HEK293 (cell line): ENCODE results near the gene CMTM8.

Experiments used
- CTCF ChIA-PET: fragments of 350-600 bp; formaldehyde crosslinking; extraction: SDS; loops from one replicate; lab custom pipeline; 2021; ENCODE audit warnings: antibody characterized with exemption; lab: Yijun Ruan, JAX
- POLR2A ChIA-PET: fragments of 300-600 bp; formaldehyde crosslinking; extraction: SDS; loops from one replicate; lab custom pipeline; 2020; ENCODE audit warnings: antibody characterized with exemption, inconsistent platforms; lab: Yijun Ruan, JAX
- H3K27ac ChIP-seq: fragments of 200-500 bp; sonication (Bioruptor generic); 2 replicates; pipeline ENCODE4 v1.5.1; 2014; ENCODE audit warnings: low read depth, low read length, control low read depth, inconsistent platforms; ENCODE audit errors: extremely low read depth
- H3K36me3 ChIP-seq, 2 experiments: fragments of 200-500 bp in 1 of 2; sonication (Bioruptor generic) in 1 of 2; 1 replicate in 1 of 2; 2 replicates in 1 of 2; pipeline ENCODE4 v1.5.1; 2014 to 2017; ENCODE audit warnings: inconsistent platforms in 2 of 2, low read length in 2 of 2; ENCODE audit not compliant: control insufficient read depth in 2 of 2, insufficient read depth in 1 of 2
- H3K4me1 ChIP-seq: fragments of 200-500 bp; sonication (Bioruptor generic); 2 replicates; pipeline ENCODE4 v1.5.1; 2014; ENCODE audit warnings: mild to moderate bottlenecking, low read length, inconsistent platforms; ENCODE audit not compliant: control insufficient read depth, insufficient read depth
- H3K4me3 ChIP-seq: 2 replicates; pipeline ENCODE4 v1.5.1; 2011; ENCODE audit warnings: low read depth, mild to moderate bottlenecking, control low read depth, low read length, moderate library complexity
- H3K9me3 ChIP-seq: fragments of 200-500 bp; sonication (Bioruptor generic); 2 replicates; pipeline ENCODE4 v1.5.1; 2014; ENCODE audit warnings: low read depth, low read length, inconsistent platforms; ENCODE audit not compliant: control insufficient read depth, insufficient read depth
- KLF16 ChIP-seq: fragments of 450-650 bp; formaldehyde crosslinking; IDR thresholded peaks from 2 replicates; pipeline ENCODE4 v1.5.1; 2017; ENCODE audit warnings: missing biosample characterization, missing genetic modification characterization
- KLF17 ChIP-seq: fragments of 450-650 bp; formaldehyde crosslinking; IDR thresholded peaks from 2 replicates; pipeline ENCODE4 v1.5.1; 2016; ENCODE audit warnings: missing biosample characterization, missing genetic modification characterization
- KLF9 ChIP-seq: fragments of 450-650 bp; formaldehyde crosslinking; IDR thresholded peaks from 2 replicates; pipeline ENCODE4 v1.5.1; 2016; ENCODE audit warnings: missing biosample characterization, missing genetic modification characterization, low read depth
- MEIS1 ChIP-seq: sonication (generic); formaldehyde crosslinking; IDR thresholded peaks from 2 replicates; pipeline ENCODE4 v1.8.1; 2022; ENCODE audit warnings: missing genetic modification reagents, mild to moderate bottlenecking, borderline replicate concordance
- OSR2 ChIP-seq: fragments of 450-650 bp; formaldehyde crosslinking; IDR thresholded peaks from 2 replicates; pipeline ENCODE4 v1.5.1; 2016; ENCODE audit warnings: missing biosample characterization, missing genetic modification characterization
- YY2 ChIP-seq: fragments of 450-650 bp; formaldehyde crosslinking; IDR thresholded peaks from 2 replicates; pipeline ENCODE4 v1.5.1; 2016; ENCODE audit warnings: missing biosample characterization, missing genetic modification characterization
- ZBTB7A ChIP-seq: fragments of 450-650 bp; formaldehyde crosslinking; IDR thresholded peaks from 2 replicates; pipeline ENCODE4 v1.5.1; 2016; ENCODE audit warnings: low read depth, missing biosample characterization, missing genetic modification characterization
- ZNF121 ChIP-seq: fragments of 450-650 bp; formaldehyde crosslinking; IDR thresholded peaks from 2 replicates; pipeline ENCODE4 v1.5.1; 2016; ENCODE audit warnings: missing biosample characterization, missing genetic modification characterization
- ZNF426 ChIP-seq: fragments of 450-650 bp; formaldehyde crosslinking; IDR thresholded peaks from 2 replicates; pipeline ENCODE4 v1.5.1; 2017; ENCODE audit warnings: missing biosample characterization, missing genetic modification characterization, mild to moderate bottlenecking, inconsistent platforms, moderate library complexity
- ZNF449 ChIP-seq: fragments of 450-650 bp; formaldehyde crosslinking; IDR thresholded peaks from 2 replicates; pipeline ENCODE4 v1.5.1; 2017; ENCODE audit warnings: missing biosample characterization, mild to moderate bottlenecking, missing genetic modification characterization, moderate library complexity
- ZNF521 ChIP-seq: fragments of 450-650 bp; formaldehyde crosslinking; IDR thresholded peaks from 2 replicates; pipeline ENCODE4 v1.5.1; 2017; ENCODE audit warnings: missing biosample characterization, mild to moderate bottlenecking, missing genetic modification characterization
- ZNF629 ChIP-seq: fragments of 450-650 bp; formaldehyde crosslinking; IDR thresholded peaks from 2 replicates; pipeline ENCODE4 v1.5.1; 2017; ENCODE audit warnings: missing biosample characterization, missing genetic modification characterization
- ZNF660 ChIP-seq: fragments of 450-650 bp; IDR thresholded peaks from 2 replicates; pipeline ENCODE4 v1.5.1; 2018; ENCODE audit warnings: missing biosample characterization, mild to moderate bottlenecking, missing genetic modification characterization
- TF ChIP-seq, protein P1 (sequence below): fragments of 450-650 bp; formaldehyde crosslinking; IDR thresholded peaks from 2 replicates; pipeline ENCODE4 v1.5.1; 2016; ENCODE audit warnings: missing biosample characterization, missing genetic modification characterization
- TF ChIP-seq, protein P2 (sequence below): fragments of 450-650 bp; formaldehyde crosslinking; IDR thresholded peaks from 2 replicates; pipeline ENCODE4 v1.5.1; 2016; ENCODE audit warnings: missing biosample characterization, missing genetic modification characterization
- TF ChIP-seq, protein P3 (sequence below): fragments of 450-650 bp; IDR thresholded peaks from 2 replicates; pipeline ENCODE4 v1.5.1; 2018; ENCODE audit warnings: missing biosample characterization, mild to moderate bottlenecking, missing genetic modification characterization
- TF ChIP-seq, protein P4 (sequence below): fragments of 450-650 bp; formaldehyde crosslinking; IDR thresholded peaks from 2 replicates; pipeline ENCODE4 v1.5.1; 2017; ENCODE audit warnings: missing biosample characterization, missing genetic modification characterization

Gene CMTM8

DNA sequence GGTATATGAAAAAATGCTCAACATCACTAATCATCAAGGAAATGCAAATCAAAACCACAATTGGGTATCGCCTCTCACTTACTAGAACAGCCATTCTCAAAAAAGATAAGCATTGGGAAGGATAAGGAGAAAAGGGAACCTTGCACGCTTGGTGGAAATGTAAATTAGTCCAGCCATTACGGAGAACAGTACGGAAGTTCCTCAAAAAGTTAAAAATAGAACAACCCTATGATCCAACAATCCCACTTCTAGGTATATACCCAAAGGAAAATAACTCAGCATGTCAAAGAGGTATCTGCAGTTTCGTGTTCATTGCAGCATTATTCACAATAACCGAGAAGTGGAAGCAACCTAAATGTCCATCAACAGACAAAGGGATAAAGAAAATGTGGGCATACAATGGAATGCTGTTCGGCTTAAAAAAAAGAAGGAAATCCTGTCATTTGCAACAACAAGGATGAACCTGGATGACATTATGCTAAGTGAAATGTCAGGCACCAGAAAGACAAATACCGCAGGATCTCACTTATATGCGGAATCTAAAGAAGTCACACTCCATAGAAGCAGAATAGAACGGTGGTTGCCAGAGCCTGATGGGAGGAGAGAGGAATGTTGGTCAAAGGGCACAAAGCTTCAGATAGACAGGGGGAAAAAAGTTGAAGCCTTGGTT is 141.5 kb downstream of the CMTM8 start:
- no peak overlapping the region for H3K4me3 ChIP-seq
- ChIA-PET CTCF (interaction anchor here (0.6 to 0.7 kb wide), 2 partner anchors 42 to 55 kb away, joined by 3 to 4 read pairs; no protein-coding TSS in a partner anchor), POLR2A (interaction anchor here (0.6 kb wide), 1 partner anchor 12 kb away, joined by 3 read pairs; the partner anchor contains the start of gene CMTM7)
- TF ChIP-seq, protein P1, sequence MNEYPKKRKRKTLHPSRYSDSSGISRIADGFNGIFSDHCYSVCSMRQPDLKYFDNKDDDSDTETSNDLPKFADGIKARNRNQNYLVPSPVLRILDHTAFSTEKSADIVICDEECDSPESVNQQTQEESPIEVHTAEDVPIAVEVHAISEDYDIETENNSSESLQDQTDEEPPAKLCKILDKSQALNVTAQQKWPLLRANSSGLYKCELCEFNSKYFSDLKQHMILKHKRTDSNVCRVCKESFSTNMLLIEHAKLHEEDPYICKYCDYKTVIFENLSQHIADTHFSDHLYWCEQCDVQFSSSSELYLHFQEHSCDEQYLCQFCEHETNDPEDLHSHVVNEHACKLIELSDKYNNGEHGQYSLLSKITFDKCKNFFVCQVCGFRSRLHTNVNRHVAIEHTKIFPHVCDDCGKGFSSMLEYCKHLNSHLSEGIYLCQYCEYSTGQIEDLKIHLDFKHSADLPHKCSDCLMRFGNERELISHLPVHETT (tag by site-specific recombination), result no peak
- TF ChIP-seq OSR2 (tag by site-specific recombination), result no peak
- no peak for TF ChIP-seq KLF16 (tag by site-specific recombination)
- no peak for TF ChIP-seq ZNF660 (tag by site-specific recombination)
- TF ChIP-seq KLF9 (tag by site-specific recombination), result no peak
- TF ChIP-seq ZNF521, result no peak
- no peak for TF ChIP-seq KLF17 (tag by site-specific recombination)
- no peak for TF ChIP-seq MEIS1 (CRISPR knock-in tag)
- H3K9me3 ChIP-seq, result no peaks in the 10 kb centered on the region
- no peaks in the 10 kb centered on the region for H3K4me1 ChIP-seq
- no peaks in the 10 kb centered on the region for H3K36me3 ChIP-seq
- H3K27ac ChIP-seq, result no peak overlapping the region

DNA sequence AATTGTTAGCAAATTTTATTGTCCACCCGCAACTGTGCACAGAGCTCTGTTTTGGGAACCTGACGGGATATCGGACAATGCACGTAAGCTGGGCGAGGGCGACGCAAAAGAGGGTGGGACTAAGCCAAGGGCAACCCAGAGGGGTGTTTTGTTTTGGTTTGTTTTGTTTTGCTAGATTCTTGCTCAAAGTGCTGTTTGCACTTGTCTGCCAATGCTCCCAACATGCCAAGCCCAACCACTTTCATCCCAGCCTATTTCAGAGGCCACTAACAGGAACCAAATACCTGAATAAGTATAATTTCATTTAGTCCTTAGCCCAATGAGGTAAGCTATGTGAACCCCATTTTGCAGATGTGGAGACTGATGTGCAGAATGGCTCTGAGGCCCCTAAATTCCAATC is 143.4 kb downstream of the CMTM8 start:
- Histone ChIP-seq H3K27ac (no peak overlapping the region), H3K9me3 (no peaks in the 10 kb centered on the region), H3K4me1 (no peaks in the 10 kb centered on the region), H3K4me3 (no peak overlapping the region), H3K36me3 (no peaks in the 10 kb centered on the region)
- ChIA-PET CTCF (interaction anchor here (2.5 kb wide), 1 partner anchor 86 kb away, joined by 11 read pairs; no protein-coding TSS in a partner anchor), POLR2A (no interaction called here)
- TF ChIP-seq, protein P2, sequence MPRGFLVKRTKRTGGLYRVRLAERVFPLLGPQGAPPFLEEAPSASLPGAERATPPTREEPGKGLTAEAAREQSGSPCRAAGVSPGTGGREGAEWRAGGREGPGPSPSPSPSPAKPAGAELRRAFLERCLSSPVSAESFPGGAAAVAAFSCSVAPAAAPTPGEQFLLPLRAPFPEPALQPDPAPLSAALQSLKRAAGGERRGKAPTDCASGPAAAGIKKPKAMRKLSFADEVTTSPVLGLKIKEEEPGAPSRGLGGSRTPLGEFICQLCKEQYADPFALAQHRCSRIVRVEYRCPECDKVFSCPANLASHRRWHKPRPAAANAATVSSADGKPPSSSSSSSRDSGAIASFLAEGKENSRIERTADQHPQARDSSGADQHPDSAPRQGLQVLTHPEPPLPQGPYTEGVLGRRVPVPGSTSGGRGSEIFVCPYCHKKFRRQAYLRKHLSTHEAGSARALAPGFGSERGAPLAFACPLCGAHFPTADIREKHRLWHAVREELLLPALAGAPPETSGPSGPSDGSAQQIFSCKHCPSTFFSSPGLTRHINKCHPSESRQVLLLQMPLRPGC, result no peak
- peak; percentile 93 for TF ChIP-seq ZNF449 (tag by site-specific recombination)

DNA sequence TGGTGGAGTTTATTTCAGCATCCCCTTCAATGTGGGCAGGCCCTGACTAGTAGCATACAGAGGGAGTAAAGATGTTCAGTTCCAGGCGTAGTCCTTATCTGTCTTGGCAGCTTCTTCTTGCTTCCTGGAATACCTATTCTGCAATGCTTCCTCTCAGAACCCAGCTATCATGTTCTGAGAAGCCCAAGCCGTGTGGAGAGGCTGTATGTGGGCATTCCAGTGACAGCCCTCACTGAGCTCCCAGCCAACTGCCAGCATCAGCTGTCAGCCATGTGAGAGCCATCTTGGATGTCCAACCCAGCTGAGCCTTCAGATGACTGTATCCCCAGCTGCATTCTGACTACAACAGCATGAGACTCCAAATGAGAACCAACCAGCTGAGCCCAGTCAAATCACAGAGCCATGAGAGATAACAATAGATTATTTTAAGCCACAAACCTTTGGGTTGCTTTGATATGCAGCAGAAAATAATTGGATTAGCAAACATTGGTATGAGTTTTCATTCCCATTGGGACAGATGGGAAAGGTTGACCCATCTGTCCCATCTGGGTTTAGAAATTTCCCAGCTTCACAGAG is 144.7 kb downstream of the CMTM8 start:
- ChIA-PET POLR2A (no interaction called here), CTCF (interaction anchor here (1.5 to 2.5 kb wide), 2 partner anchors 8 to 85 kb away, joined by 8 to 11 read pairs; no protein-coding TSS in a partner anchor)
- Histone ChIP-seq H3K9me3 (no peaks in the 10 kb centered on the region), H3K36me3 (no peaks in the 10 kb centered on the region), H3K4me3 (no peak overlapping the region), H3K27ac (no peak overlapping the region), H3K4me1 (no peaks in the 10 kb centered on the region)
- TF ChIP-seq ZNF426, result no peak
- TF ChIP-seq, protein P3, sequence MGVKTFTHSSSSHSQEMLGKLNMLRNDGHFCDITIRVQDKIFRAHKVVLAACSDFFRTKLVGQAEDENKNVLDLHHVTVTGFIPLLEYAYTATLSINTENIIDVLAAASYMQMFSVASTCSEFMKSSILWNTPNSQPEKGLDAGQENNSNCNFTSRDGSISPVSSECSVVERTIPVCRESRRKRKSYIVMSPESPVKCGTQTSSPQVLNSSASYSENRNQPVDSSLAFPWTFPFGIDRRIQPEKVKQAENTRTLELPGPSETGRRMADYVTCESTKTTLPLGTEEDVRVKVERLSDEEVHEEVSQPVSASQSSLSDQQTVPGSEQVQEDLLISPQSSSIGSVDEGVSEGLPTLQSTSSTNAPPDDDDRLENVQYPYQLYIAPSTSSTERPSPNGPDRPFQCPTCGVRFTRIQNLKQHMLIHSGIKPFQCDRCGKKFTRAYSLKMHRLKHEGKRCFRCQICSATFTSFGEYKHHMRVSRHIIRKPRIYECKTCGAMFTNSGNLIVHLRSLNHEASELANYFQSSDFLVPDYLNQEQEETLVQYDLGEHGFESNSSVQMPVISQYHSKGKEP (tag by site-specific recombination), result no peak
- TF ChIP-seq ZBTB7A (tag by site-specific recombination), result no peak
- TF ChIP-seq YY2 (tag by site-specific recombination), result no peak
- TF ChIP-seq, protein P4, sequence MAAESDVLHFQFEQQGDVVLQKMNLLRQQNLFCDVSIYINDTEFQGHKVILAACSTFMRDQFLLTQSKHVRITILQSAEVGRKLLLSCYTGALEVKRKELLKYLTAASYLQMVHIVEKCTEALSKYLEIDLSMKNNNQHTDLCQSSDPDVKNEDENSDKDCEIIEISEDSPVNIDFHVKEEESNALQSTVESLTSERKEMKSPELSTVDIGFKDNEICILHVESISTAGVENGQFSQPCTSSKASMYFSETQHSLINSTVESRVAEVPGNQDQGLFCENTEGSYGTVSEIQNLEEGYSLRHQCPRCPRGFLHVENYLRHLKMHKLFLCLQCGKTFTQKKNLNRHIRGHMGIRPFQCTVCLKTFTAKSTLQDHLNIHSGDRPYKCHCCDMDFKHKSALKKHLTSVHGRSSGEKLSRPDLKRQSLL, result no peak
- TF ChIP-seq ZNF629 (tag by site-specific recombination), result no peak
- no peak for TF ChIP-seq ZNF121 (tag by site-specific recombination)
